GM12878 (cell line): ENCODE measurements around the gene NFYC. TPM values are rescaled to one million over a fixed set of nuclear protein-coding genes. Genes with fewer than 3 reads are reported as not detected.

ENCODE experiments used
- ATF7 ChIP-seq: fragments of 450-650 bp; IDR thresholded peaks from 2 replicates; pipeline ENCODE4 v1.6.1; 2016; ENCODE audit warnings: low read depth, mild to moderate bottlenecking
- CHD4 ChIP-seq: fragments of 200-600 bp; sonication (generic); IDR thresholded peaks from 2 replicates; pipeline ENCODE4 v1.6.1; 2016; ENCODE audit warnings: mild to moderate bottlenecking
- CREB1 ChIP-seq: IDR thresholded peaks from 2 replicates; pipeline ENCODE4 v1.6.1; 2012; ENCODE audit warnings: low read depth, mild to moderate bottlenecking, inconsistent platforms
- HDAC2 ChIP-seq: fragments of 200-600 bp; sonication (generic); IDR thresholded peaks from 2 replicates; pipeline ENCODE4 v1.6.1; 2017
- IKZF1 ChIP-seq: fragments of 450-650 bp; conservative IDR thresholded peaks from 2 replicates; pipeline ENCODE4 v1.6.1; 2017; ENCODE audit warnings: antibody characterized with exemption, mild to moderate bottlenecking
- IRF5 ChIP-seq: fragments of 450-650 bp; IDR thresholded peaks from 2 replicates; pipeline ENCODE4 v1.6.1; 2017; ENCODE audit warnings: borderline replicate concordance
- NKRF ChIP-seq: fragments of 450-650 bp; conservative IDR thresholded peaks from 2 replicates; pipeline ENCODE4 v1.6.1; 2017; ENCODE audit warnings: mild to moderate bottlenecking, moderate library complexity
- NRF1 ChIP-seq: conservative IDR thresholded peaks from 2 replicates; pipeline ENCODE4 v1.6.1; 2011; ENCODE audit warnings: mild to moderate bottlenecking, low read depth, low read length, improper control_type of control experiment
- PAX8 ChIP-seq: fragments of 450-650 bp; IDR thresholded peaks from 2 replicates; pipeline ENCODE4 v1.6.1; 2017; ENCODE audit warnings: mild to moderate bottlenecking, moderate library complexity
- PBX3 ChIP-seq: IDR thresholded peaks from 2 replicates; pipeline ENCODE4 v1.6.1; 2011; ENCODE audit warnings: mild to moderate bottlenecking, low read depth, low read length, moderate library complexity; ENCODE audit not compliant: insufficient replicate concordance
- POLR2AphosphoS5 ChIP-seq: IDR thresholded peaks from 2 replicates; pipeline ENCODE4 v1.6.1; 2011; ENCODE audit warnings: mild to moderate bottlenecking, low read length, inconsistent platforms
- SKIL ChIP-seq: fragments of 450-650 bp; IDR thresholded peaks from 2 replicates; pipeline ENCODE4 v1.6.1; 2017; ENCODE audit warnings: mild to moderate bottlenecking, low read depth, inconsistent platforms; ENCODE audit not compliant: poor library complexity, severe bottlenecking
- SMAD5 ChIP-seq: IDR thresholded peaks from 2 replicates; pipeline ENCODE4 v1.6.1; 2016; ENCODE audit warnings: antibody characterized with exemption, low read depth
- SRF ChIP-seq, 2 experiments: IDR thresholded peaks; 2 replicates each; pipeline ENCODE4 v1.6.1; 2011; ENCODE audit warnings: low read depth in 2 of 2, low read length in 2 of 2, mild to moderate bottlenecking in 1 of 2, moderate library complexity in 1 of 2
- TAF1 ChIP-seq: IDR thresholded peaks from 2 replicates; pipeline ENCODE4 v1.6.1; 2011; ENCODE audit warnings: mild to moderate bottlenecking, low read depth, low read length, borderline replicate concordance
- USF2 ChIP-seq: IDR thresholded peaks from 2 replicates; pipeline ENCODE4 v1.6.1; 2011; ENCODE audit warnings: low read depth, low read length, improper control_type of control experiment, borderline replicate concordance
- ZBTB11 ChIP-seq: fragments of 450-650 bp; formaldehyde crosslinking; IDR thresholded peaks from 2 replicates; pipeline ENCODE4 v1.5.0; 2022; ENCODE audit warnings: mild to moderate bottlenecking, missing genetic modification characterization
- polyA plus RNA-seq, 11 experiments: library from polyadenylated mRNA; depleted of rRNA in 4 of 11; unstranded in 6 of 11; stranded (reverse) in 5 of 11; fragments of >200 nt; fragmentation: Nextera tagmentation in 4 of 11; fragmentation: Illumina TruSeq in 1 of 11; extraction: Ambion mirVana in 4 of 11; extraction: Trizol in 1 of 11; gene quantifications; 1 replicate in 1 of 11; 2 replicates in 10 of 11; pipeline versions ENCODE4 v1.2.1 to v1.2.3, GENCODE V29; 2011 to 2016; ENCODE audit warnings: inconsistent platforms in 2 of 11, missing spikeins in 2 of 11, low read depth in 1 of 11
- total RNA-seq, 4 experiments: library from RNA; depleted of rRNA in 3 of 4; stranded (reverse); fragments of >200 nt in 3 of 4; fragmentation: Illumina TruSeq in 1 of 4; extraction: Trizol in 1 of 4; gene quantifications; 2 replicates each; pipeline versions ENCODE4 v1.2.1 to v1.2.3, GENCODE V29; 2013 to 2021

Gene NFYC
- total and polyA plus RNA-seq, 10 of the 15 experiments (the other 5 are each of a cell fraction or from before 2014, with no cell fraction given): 4.3 to 84.2 (median 58.3) TPM

GRCh38 chr1:40691538-40692428 is at the start of gene NFYC (continued):
- TF ChIP-seq ZBTB11 (CRISPR knock-in tag) (no peak), CREB1 (peak; percentile 63; the same call in 1 of the 2 replicates), SKIL (no peak), HDAC2 (no peak), POLR2AphosphoS5 (peak; percentile 88), IRF5 (peak; percentile 84), PAX8 (no peak), CHD4 (no peak), ATF7 (peak; percentile 37; the same call in 1 of the 2 replicates), IKZF1 (peak; percentile 95), TAF1 (peak; percentile 55), NRF1 (peak; percentile 37; the same call in 1 of the 2 replicates), USF2 (no peak), NKRF (no peak; the same call in none of the 2 replicates), SRF (IDR thresholded peaks at IDR 0.05; ENCODE audit: low read depth in 2 of 2, low read length in 2 of 2) (no peak), PBX3 (peak; percentile 49), SMAD5 (peak; percentile 42; the same call in 1 of the 2 replicates)
